Measurements from ENCODE around the gene NAALADL2.
"Not testable (repeated sequence)": the region's sequence is repeated elsewhere in the genome, so short reads cannot be mapped to it uniquely, and the experiment has no call there.

Gene NAALADL2

GRCh38 chr3:175335229-175335628 lies 476.1 kb downstream of the NAALADL2 start:
- no peak for DNase-seq

GRCh38 chr3:175336406-175337133 lies 477.4 kb downstream of the NAALADL2 start:
- DNase-seq = no peak

GRCh38 chr3:175337631-175338030 lies 478.5 kb downstream of the NAALADL2 start:
- DNase-seq = no peak

- DNase-seq = no peak
These were observed 479.8 kb downstream of the NAALADL2 start for GRCh38 chr3:175338775-175339535.

- DNase-seq = no peak
These were observed 481.3 kb downstream of the NAALADL2 start for GRCh38 chr3:175340338-175341015.

GRCh38 chr3:175342196-175342595 lies 483.1 kb downstream of the NAALADL2 start:
- no peak for DNase-seq

- DNase-seq = no peak
These were observed 484.8 kb downstream of the NAALADL2 start for GRCh38 chr3:175343946-175344345.

- DNase-seq = no peak
These were observed 487.6 kb downstream of the NAALADL2 start for GRCh38 chr3:175346573-175347356.

GRCh38 chr3:175349168-175349567 lies 490.0 kb downstream of the NAALADL2 start:
- DNase-seq = no peak

GRCh38 chr3:175355801-175356335 lies 496.7 kb downstream of the NAALADL2 start:
- DNase-seq = no peak

- DNase-seq = no peak
These were observed 497.8 kb downstream of the NAALADL2 start for GRCh38 chr3:175356899-175357324.

GRCh38 chr3:175357758-175358157 lies 498.6 kb downstream of the NAALADL2 start:
- no peak for DNase-seq

GRCh38 chr3:175358935-175359334 lies 499.8 kb downstream of the NAALADL2 start:
- DNase-seq = no peak

GRCh38 chr3:175370426-175370825 lies 511.3 kb downstream of the NAALADL2 start:
- DNase-seq = not testable (repeated sequence)

GRCh38 chr3:175371187-175371586 lies 512.1 kb downstream of the NAALADL2 start:
- not testable (repeated sequence) for DNase-seq

- no peak for DNase-seq
These were observed 515.6 kb downstream of the NAALADL2 start for GRCh38 chr3:175374705-175375104.

GRCh38 chr3:175378348-175378747 lies 519.2 kb downstream of the NAALADL2 start:
- no peak for DNase-seq

GRCh38 chr3:175381685-175382084 lies 522.6 kb downstream of the NAALADL2 start:
- no peak for DNase-seq

- DNase-seq = no peak
These were observed 524.2 kb downstream of the NAALADL2 start for GRCh38 chr3:175383371-175383770.

GRCh38 chr3:175383813-175384212 lies 524.7 kb downstream of the NAALADL2 start:
- DNase-seq = no peak

GRCh38 chr3:175384569-175384968 lies 525.4 kb downstream of the NAALADL2 start:
- no peak for DNase-seq

- DNase-seq = no peak
These were observed 527.5 kb downstream of the NAALADL2 start for GRCh38 chr3:175386630-175387029.

- DNase-seq = no peak
These were observed 530.4 kb downstream of the NAALADL2 start for GRCh38 chr3:175389560-175389959.
